ENCODE measurements around the gene TMEM117.

TMEM117 gene

DNA sequence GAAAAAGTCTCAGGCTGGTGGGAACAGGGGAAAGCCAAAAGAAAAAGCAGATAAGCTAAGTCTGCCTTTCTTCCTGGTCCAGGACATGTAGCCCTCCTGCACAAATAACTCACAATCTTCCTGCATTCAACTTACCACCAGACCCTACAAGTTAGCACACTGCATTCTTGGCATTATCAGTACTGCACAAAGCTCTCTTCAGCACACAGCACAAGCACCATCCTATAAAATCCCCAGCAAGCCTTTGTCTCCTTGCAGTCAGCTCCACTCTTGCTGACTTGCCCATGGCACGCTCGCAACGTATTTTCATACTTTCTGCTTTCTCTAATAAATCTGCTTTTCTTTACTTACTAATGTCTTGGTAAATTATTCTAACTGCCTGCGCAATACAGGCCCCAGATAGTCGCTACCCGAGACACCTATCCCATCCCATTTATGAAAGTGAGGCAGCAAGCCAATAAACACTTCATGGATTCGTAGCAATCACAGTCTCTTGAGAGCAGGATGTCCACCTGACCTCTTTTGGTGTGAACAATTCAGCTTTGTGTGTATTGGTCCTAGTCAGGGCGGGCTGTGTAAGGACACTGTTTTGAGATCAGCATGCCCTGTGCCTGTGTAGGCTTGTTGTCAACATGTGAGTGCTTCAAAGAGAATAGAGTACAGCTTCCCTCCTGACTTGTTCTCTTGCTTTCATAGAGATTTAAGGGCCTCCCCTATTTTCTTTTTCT, 49.0 kb downstream of the TMEM117 start:
- no peak for DNase-seq (ENCODE audit: low read depth in 2 of 2)

DNA sequence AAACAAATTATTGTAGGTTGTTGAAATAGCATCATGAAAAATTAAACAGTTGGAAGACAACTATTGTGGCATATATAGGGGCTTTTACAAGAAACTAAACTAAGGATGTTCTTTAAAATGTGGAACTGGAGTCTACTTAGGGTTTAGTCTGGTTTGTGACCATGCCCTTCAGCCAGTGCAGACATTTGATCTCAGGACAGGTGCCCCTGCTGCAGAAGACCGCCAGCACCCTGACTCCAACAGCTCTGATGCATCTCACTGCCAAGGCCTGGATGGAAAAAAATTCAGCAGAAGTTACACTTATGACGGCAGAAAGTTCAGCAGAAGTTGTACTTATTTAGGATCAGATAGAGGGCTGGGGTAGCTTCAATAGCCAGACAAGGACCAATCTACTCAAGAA, 51.5 kb downstream of the TMEM117 start:
- no peak for DNase-seq (ENCODE audit: low read depth in 2 of 2)

DNA sequence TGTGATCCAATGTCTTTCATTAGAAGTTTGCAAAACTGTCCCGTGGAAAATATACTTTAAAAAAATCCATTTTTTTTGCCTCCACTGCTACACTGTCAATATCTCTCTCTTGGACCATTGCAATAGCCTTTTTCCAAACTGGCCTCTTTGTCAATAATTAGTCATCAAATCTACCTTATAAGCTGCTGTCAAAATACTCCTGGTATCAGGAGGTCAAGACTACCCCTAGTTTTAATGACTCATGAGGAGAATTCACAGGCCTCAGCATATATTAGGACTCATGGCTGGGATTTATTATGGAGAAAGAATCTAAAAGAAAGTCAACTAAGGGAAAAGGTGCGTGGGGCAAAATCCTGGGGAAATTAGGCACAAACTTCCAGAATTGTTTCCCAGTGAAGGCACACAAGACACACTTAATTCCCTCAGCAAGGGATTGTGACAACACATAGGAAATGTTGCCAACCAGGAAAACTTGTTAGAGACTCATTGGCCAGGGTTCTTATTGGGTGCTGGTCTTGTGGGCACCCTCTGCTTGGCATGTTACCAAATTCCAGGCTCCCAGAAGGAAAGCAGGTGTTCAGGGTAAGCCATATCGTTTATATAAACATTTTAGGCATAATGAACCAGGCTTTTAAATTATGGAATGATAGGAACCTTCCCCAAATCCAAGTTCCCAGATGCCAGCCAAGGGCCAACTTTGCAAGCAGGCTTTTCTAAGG, 56.1 kb downstream of the TMEM117 start:
- no peak for DNase-seq (ENCODE audit: low read depth in 2 of 2)

DNA sequence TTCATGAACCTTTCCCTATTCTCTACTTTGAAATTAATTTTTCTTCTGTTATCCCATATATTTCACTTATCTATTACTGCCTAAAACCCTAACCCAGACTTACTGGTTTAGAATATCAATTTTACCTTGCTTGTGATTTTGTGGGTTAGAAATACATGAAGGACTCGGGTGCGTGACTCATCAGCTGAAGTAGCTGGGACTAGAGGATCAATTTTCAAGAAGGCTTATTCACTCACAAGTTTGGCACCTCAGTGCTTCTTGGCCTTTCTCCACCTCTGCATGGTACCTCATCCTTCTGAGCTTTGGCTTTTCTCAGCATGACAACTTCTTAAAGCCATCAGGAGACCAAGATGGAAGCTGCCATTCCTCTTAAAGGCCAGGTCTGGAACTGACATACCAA, 57.8 kb downstream of the TMEM117 start:
- DNase-seq (ENCODE audit: low read depth in 2 of 2), result no peak

DNA sequence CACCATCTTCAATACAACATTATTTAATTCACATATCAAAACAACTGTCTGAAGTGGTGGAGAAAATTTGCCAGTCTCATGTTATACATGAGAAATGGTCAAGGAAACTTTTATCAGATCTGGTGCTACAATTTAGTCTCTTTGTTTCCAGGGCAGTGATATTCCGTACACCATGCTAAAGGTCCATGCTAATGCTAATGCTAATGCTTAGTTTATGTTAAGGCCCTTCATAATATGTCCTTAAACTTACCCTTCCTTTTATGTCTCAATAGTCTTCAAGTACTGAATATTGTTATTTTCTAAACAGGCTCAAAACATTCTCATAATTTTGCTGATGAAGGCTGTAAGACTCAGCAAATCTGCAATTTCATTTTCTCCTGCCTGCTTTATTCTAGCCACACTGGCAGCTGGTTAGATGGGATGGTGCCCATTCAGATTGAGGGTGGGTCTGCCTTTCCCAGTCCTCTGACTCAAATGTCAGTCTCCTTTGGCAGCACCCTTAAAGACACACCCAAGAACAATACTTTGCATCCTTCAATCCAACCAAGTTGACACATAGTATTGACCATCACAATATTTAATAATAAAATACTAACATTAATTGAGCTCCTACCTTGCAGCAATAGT, 59.8 kb downstream of the TMEM117 start:
- no peak for DNase-seq (ENCODE audit: low read depth in 2 of 2)

DNA sequence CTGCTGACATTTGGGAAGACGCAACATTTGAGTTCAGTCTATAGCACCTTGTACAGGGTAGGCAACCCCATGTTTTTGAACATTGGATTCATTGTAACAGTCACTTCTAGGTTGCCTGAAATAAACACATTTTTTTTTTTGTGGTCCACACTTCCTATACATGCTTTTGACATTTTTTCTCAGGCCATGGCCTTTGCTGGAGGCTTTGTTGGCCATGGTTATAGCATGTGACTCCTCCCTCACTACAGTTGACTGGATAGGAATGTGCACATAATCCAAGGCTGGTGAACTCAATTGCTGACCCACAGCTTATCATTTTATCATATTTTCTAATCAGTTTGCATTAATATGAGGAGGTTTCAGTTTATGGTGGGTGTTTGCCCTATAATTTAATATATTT, 60.6 kb downstream of the TMEM117 start:
- no peak for DNase-seq (ENCODE audit: low read depth in 2 of 2)

DNA sequence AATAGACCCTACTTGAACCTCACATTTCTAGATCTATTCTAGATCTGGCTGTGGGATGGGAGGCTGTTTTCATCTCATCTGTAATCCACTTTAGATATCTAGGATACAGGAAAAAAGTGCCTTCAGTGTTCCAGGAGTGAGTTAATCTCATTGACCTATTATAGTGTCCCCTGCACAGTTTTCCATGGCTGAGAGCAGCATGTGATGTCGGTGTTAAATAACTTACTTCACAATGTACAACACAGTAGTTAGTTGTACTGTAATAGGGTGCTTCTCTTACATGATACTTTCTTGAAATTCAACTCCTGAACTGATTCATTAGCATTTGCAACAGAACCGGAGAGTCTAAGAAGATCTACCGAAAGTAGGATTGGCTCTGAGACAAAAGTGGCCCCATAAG, 62.6 kb downstream of the TMEM117 start:
- DNase-seq (ENCODE audit: low read depth in 2 of 2), result no peak

DNA sequence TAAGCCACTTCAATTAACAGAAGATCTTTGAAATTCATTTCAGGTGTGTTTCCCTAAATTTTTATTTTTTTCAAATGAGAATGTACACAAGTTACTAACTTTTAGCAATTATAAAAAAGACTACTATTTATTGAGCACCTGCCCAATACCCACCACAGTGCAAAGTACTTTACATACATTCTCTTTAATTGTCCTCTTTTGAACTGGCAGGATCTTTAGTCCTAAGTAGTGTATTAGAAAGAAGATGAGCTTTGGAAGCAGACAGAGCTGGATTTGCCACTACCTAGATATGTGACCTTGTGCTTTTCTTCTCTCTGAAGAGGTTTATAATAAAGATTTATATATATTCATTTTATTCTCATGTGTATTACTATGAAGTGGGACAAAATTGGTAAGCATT, 63.7 kb downstream of the TMEM117 start:
- no peak for DNase-seq (ENCODE audit: low read depth in 2 of 2)

DNA sequence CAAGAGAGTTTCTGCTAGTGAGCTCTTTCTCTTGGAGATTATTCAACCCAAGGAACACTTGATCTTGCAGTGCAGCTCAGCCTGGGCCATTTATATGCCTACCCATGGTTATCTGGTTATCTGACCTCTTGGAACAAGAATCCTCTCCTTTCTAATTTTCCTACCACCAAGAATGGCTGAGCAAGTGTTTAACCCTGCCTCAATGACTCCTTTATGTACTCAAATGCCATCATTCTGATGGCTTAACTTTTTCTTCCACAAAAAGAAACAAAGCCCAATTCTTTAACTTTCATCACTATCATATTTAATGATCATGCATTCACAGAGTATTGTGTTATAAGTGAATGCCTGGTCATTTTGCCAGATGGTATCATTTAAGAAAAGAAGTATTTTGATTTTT, 67.8 kb downstream of the TMEM117 start:
- DNase-seq (ENCODE audit: low read depth in 2 of 2), result no peak

DNA sequence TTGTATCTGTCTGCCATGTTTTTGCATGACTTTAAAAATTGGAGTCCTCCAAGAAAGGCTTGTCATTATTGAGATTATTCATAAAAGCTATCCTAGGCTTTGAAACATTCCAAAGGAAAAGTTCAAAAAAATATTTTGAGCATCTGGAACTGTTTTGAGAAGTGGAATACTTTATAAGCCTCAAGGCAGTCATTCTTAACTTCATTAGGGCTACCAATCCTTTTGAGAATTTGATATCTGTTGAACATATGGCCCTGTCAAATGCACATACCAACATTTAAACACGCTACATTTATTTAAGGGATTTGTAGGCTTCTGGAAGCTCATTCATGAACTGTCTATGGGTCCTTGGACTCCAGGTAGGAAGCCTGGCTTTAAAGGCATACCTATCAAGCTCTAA, 77.0 kb downstream of the TMEM117 start:
- no peak for DNase-seq (ENCODE audit: low read depth in 2 of 2)

DNA sequence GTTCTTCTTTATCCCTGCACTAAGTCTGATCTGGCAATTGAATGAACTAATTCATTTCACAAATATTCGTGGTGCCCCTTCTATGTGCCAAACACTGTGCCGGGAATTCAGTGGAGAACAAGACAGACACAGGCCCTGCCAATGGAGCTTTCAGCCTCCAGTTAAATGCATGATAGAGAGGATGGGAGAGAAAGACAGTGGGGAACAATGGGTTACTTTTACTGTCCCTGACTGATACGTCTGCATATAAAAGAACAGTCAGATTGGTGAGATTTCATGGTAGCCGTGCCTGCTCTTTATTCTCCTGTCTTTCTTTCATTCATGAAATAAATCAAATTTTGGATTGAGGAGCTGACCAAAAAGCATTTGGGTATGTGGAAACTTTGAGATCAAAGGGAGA, 78.5 kb downstream of the TMEM117 start:
- no peak for DNase-seq (ENCODE audit: low read depth in 2 of 2)

DNA sequence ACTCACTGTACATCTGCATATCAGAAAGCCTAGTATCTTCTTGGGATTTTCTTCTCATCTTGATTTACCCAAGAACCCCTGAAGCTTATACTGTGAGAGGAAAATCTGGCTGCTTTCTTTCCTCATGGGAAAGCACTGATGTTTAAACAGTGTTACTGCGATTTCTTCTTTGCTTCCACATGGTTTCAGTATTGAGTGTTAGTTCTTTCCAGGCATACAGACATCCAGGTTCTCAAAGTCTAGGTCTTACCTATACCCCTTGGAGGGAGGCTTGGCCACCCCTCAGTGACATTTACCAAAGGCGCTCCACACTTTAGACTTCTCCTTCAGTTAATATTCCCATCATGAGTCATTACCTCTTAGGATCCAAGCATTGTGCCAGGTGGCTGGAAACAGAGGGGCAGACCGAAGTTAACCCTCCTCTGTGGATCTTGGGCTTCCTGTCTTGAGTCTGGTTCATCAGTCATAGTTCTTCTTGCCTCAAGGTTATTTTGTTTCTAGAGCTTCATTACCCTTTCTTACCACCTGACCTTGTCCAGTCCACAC, 79.1 kb downstream of the TMEM117 start:
- no peak for DNase-seq (ENCODE audit: low read depth in 2 of 2)

DNA sequence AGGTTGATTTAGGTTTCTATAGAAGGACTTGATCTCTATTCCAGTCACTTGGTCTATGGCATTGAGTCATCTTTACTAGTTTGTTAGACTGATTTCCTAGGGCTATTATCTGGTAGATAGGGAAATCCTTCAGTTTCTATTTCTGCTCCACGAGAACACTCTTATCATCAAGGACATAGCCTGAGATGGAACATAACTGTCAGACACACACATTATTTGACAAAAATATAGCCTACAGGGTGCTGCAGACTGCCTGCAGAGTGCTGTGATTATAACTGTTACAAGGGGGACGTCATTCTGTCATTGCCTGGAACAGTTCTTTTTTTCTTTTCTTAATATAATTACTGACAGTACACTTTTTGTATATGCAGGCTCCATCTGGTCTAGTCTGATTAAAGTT, 82.0 kb downstream of the TMEM117 start:
- DNase-seq (ENCODE audit: low read depth in 2 of 2), result no peak

DNA sequence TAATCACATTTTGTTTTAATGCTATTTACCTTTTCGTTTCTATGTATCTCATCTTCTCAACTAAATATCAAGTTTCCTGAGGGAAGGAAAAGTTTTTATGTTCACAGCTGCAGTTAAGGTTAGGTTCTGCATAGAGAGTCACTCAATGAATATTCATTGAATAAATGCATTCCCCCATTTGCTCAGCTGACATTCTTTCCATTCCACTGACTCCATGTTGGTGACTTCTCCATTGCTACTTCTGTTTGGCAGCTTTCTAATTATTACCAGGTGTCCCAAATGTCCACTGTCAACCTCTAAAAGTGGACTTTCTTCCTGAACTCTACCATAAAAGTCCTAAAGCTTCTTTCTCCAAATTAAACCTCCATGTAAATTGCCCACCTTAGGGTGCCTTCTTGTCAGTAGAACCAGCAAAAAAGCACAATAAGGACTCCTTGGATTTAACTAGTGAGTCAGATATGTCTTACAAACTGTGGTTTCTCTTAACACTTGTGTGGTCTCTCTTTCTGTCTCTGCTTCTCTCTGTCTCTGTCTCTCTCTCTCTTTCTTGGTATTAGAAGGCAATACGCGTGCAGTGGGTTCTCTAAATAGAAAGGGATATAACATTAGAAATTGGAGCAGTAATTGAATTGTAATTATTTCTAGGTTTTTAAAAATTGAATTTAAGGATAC, 85.9 kb downstream of the TMEM117 start:
- no peak for DNase-seq (ENCODE audit: low read depth in 2 of 2)

DNA sequence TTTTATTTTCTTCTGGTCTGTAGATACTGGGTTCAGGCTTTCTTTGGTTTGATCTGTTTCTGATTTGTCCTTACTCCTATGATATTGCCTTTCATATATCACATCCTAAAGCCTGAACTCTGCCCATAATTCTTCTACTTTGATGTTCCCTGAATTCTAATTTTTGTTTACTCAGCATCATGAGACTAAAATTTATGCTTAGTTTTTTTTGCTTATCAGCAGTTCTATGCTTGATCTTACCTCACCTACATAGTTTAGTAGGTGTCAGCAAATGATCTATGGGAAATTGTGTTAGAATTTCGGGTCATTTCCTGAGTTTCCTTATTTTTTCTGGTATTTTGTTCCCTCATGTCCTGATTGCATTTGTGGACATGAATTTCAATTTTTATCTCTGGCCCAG, 94.2 kb downstream of the TMEM117 start:
- DNase-seq (ENCODE audit: low read depth in 2 of 2), result no peak

DNA sequence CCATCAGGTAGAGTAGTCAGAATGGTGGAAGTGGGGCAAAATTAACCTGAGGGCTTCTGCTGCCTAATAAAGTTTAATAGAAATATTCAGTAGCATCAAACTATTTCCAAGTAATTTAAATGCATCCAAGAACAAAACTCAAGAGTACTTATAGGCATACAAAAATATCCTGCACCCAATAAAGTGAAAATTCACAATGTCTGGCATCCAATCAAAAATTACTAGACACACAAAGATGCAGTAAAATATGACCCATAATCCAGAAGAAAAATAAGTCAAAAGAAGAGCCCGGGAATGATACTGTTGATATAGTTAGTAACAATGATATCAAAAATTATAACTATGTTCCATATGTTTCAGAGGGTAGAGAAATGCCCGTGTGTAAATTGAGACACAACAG, 95.3 kb downstream of the TMEM117 start:
- DNase-seq (ENCODE audit: low read depth in 2 of 2), result no peak

DNA sequence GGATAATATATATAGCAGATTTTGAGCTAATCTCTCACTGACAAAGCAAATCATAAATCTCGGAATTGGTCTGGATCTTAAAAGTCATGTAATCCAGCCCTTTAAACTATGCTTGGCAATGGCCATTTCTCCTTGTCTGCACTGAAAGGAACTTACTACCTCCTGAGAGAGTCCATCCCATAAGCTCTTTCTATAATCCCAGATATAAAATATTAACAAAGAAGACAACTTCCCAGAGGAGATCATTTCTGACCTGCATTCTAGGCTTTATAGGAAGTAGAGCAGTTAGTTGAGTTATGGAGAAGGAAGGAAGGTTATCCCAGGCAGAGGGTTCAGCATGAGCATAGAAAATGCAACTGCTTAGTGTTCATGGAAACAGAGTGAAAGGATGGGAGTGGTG, 99.7 kb downstream of the TMEM117 start:
- DNase-seq (ENCODE audit: low read depth in 2 of 2), result no peak

DNA sequence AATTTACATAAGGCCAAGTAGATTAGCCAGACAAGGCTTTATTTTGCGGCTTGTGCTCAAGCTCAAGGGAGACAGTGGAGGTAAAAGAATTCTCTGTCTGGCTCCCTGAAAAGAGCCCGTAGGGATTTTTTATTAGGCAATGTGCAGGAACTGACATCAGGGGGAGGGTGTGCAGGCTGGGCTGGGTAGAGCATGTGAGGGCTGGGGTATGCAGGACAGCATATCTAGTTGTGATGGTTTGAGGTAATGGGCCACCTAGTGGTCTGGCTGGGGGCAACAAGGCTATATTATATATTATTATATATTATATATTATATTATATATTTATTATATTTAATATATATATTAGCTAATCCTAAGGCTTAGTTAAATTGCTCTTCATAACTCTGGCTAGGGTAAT, 102.1 kb downstream of the TMEM117 start:
- DNase-seq (ENCODE audit: low read depth in 2 of 2), result no peak

DNA sequence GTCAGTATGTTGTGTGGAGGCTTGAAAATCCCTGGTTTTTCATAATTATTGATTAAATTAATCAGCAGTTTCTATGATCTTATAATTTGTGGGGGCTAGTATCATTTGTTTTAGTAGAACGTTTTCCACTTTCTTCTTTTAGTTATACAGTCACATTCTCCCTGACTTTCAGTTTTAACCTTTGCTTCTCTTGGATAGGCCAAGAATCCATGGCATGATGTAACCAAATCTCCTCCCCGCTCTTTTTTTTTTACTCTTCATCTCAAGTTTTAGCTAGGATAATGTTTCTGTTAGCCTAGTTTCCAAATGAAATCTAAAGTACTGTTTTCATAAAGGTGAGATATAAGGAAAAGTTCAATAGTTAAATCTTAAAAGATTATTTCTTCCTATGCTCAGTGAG, 106.5 kb downstream of the TMEM117 start:
- DNase-seq (ENCODE audit: low read depth in 2 of 2), result no peak

DNA sequence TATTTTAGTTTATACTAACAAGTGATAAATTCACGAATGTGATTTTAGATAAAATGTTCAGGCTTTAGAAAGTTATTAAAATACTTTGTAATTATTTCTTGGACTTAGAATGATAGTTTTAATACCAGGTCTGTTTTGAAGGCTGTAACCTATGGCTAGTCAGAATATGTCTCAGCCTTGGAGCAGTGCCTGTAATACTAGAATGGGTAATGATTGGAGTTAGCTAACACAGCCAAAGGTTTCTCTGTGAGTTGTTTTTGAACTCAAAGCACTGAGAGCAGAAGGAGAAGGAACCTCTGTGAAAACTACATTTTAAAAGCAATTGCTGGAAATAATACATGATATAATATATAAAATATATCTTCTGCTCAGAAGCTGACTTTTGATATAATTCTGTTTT, 110.1 kb downstream of the TMEM117 start:
- no peak for DNase-seq (ENCODE audit: low read depth in 2 of 2)

DNA sequence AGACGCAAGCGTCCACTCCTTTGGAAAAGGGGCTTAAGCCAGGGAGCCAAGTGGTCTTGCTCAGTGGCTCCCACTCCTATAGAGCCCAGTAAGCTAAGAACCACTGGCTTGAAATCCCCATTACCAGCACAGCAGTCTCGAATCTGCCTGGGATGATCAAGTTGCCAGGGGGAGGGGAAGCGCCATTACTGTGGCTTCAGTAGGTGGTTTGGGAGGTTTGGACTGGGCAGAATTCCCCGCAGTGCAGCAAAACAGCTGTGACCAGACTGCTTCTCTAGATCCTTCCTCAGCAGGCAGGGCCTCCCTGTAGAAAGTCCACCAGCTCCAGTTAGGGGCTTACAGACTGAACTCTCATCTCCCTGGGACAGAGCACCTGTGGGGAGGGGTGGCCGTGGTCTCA, 115.4 kb downstream of the TMEM117 start:
- DNase-seq (ENCODE audit: low read depth in 2 of 2), result no peak

DNA sequence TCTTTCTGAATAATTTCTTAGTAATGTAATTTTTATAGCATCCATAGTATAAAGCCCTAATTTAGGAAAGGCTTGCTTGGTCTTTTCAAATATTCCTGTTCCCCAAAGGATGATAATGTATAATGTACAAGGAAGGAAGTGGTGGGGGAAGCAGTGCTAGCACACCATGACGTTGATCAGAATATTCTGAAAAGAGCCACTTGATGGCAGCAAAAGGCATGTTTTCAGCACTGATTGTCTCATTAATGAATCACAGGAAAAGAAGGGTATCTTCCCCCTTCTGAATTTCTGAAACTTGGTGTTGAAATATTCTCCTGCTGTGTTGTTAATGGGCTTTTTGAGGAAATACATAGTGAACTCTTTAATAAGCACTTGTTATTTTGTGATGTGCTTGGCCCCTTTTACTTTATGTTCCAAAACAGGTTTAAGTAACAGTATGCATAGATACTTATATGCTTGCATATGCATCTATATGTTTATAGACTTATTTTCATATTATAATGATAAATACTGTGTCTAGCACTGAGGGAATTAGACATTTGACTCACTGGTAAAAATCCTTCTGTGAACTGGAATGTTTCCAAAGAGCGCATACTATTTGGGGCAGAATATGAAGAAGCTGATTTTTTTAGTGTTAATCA, 122.0 kb downstream of the TMEM117 start:
- no peak for DNase-seq (ENCODE audit: low read depth in 2 of 2)

Data from stimulated activated CD4-positive, alpha-beta T cell treated with anti-CD3 and anti-CD28 coated beads, Interleukin-1b, Interleukin-23, amount 100 ng/mL, for 1 hour (primary cell).